Measurements from ENCODE around the gene LIN37. TPM values are rescaled to one million over a fixed set of nuclear protein-coding genes. Genes with fewer than 3 reads are reported as not detected.

The LIN37 gene
- total RNA-seq, 1 experiment from 2014 or later, result 10.1 TPM

DNA sequence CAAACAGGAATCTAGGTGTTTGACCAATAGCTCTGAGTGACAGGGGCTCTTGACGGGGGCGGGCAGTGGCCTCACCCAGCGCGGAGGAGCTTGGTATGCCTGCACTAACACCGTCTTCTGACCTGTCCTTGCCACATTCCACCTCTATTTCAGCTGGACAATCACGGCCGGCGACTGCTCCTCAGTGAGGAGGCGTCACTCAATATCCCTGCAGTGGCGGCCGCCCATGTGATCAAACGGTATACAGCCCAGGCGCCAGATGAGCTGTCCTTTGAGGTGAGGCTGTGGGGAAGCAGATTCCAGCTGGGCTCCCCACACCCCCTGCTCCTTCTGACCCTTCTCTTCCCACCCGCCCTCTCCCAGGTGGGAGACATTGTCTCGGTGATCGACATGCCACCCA is 31.7 kb downstream of the LIN37 start:
- RAD21 ChIA-PET (ENCODE audit: low non-redundant PET in 1 of 2, low total read pairs in 2 of 2, uncharacterized antibody in 2 of 2, unreplicated experiment in 2 of 2), result no interaction called here
- Histone ChIP-seq H3K27ac (ENCODE audit: low read depth, low read length) (no peak overlapping the region), H4K20me1 (ENCODE audit: insufficient read depth) (no peaks in the 10 kb centered on the region), H3K79me2 (ENCODE audit: insufficient read depth, low read length) (0 out of 2 replicates have a peak, but pooled peaks cover 3% of the 10 kb centered on the region), H3K27me3 (ENCODE audit: insufficient read depth, low read length) (no peaks in the 10 kb centered on the region), H3K4me3 (replicated peaks in 1 of 2; ENCODE audit: low read depth in 1 of 2, low read length in 2 of 2) (no peak overlapping the region), H3K9ac (ENCODE audit: low read length) (no peak overlapping the region), H3K36me3 (ENCODE audit: control insufficient read depth in 1 of 2, insufficient read depth in 2 of 2, low read length in 2 of 2) (peaks cover 0 to 4% of the 10 kb centered on the region in 2 experiments; a peak in 2 of 4 replicates), H2AFZ (ENCODE audit: low read depth, low read length, poor library complexity, severe bottlenecking) (no peak overlapping the region), H3K4me2 (ENCODE audit: low read length) (no peak overlapping the region), H3K9me2 (ENCODE audit: insufficient read depth) (no peaks in the 10 kb centered on the region), H3K4me1 (ENCODE audit: control insufficient read depth in 1 of 2, insufficient read depth in 2 of 2, low read length in 2 of 2) (peaks cover 3 to 9% of the 10 kb centered on the region in 2 experiments; a peak in 3 of 4 replicates), H3K9me3 (ENCODE audit: control insufficient read depth in 1 of 2, insufficient read depth in 1 of 2, low read depth in 1 of 2, low read length in 2 of 2) (no peaks in the 10 kb centered on the region)
- TF ChIP-seq TCF7L2 (IDR thresholded peaks at IDR 0.05; ENCODE audit: borderline replicate concordance, extremely low read depth, insufficient read depth, insufficient read length) (no peak), CEBPB (IDR thresholded peaks at IDR 0.05; ENCODE audit: low read depth) (no peak), ELF1 (IDR thresholded peaks at IDR 0.05; ENCODE audit: borderline replicate concordance, low read depth) (no peak), YY1 (IDR thresholded peaks at IDR 0.05; ENCODE audit: extremely low read depth, insufficient replicate concordance, low read depth, low read length) (no peak), SRF (IDR thresholded peaks at IDR 0.05; ENCODE audit: low read depth) (no peak), RAD21 (IDR thresholded peaks at IDR 0.05; ENCODE audit: low read depth) (no peak), SIN3A (IDR thresholded peaks at IDR 0.05; ENCODE audit: low read depth) (no peak), CBX3 (IDR thresholded peaks at IDR 0.05; ENCODE audit: low read depth) (no peak), JUND (IDR thresholded peaks at IDR 0.05) (no peak), FOSL1 (IDR thresholded peaks at IDR 0.05; ENCODE audit: low read depth) (no peak), SP1 (IDR thresholded peaks at IDR 0.05; ENCODE audit: low read depth) (no peak), POLR2A (IDR thresholded peaks at IDR 0.05; ENCODE audit: borderline replicate concordance, extremely low read depth, insufficient read depth, insufficient read length) (no peak), POLR2AphosphoS5 (IDR thresholded peaks at IDR 0.05; ENCODE audit: low read depth, low read length) (no peak), ZFX (IDR thresholded peaks at IDR 0.05) (no peak), EZH2 (IDR thresholded peaks at IDR 0.05) (no peak)
- TF ChIP-seq, protein P1, sequence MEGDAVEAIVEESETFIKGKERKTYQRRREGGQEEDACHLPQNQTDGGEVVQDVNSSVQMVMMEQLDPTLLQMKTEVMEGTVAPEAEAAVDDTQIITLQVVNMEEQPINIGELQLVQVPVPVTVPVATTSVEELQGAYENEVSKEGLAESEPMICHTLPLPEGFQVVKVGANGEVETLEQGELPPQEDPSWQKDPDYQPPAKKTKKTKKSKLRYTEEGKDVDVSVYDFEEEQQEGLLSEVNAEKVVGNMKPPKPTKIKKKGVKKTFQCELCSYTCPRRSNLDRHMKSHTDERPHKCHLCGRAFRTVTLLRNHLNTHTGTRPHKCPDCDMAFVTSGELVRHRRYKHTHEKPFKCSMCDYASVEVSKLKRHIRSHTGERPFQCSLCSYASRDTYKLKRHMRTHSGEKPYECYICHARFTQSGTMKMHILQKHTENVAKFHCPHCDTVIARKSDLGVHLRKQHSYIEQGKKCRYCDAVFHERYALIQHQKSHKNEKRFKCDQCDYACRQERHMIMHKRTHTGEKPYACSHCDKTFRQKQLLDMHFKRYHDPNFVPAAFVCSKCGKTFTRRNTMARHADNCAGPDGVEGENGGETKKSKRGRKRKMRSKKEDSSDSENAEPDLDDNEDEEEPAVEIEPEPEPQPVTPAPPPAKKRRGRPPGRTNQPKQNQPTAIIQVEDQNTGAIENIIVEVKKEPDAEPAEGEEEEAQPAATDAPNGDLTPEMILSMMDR (IDR thresholded peaks at IDR 0.05 in 2 of 3, conservative IDR thresholded peaks at IDR 0.05 in 1 of 3; ENCODE audit: borderline replicate concordance in 1 of 3, insufficient read depth in 1 of 3, low read depth in 2 of 3, low read length in 2 of 3), result no peak
- TF ChIP-seq, protein P2, sequence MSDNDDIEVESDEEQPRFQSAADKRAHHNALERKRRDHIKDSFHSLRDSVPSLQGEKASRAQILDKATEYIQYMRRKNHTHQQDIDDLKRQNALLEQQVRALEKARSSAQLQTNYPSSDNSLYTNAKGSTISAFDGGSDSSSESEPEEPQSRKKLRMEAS (IDR thresholded peaks at IDR 0.05), result no peak
- TF ChIP-seq, protein P3, sequence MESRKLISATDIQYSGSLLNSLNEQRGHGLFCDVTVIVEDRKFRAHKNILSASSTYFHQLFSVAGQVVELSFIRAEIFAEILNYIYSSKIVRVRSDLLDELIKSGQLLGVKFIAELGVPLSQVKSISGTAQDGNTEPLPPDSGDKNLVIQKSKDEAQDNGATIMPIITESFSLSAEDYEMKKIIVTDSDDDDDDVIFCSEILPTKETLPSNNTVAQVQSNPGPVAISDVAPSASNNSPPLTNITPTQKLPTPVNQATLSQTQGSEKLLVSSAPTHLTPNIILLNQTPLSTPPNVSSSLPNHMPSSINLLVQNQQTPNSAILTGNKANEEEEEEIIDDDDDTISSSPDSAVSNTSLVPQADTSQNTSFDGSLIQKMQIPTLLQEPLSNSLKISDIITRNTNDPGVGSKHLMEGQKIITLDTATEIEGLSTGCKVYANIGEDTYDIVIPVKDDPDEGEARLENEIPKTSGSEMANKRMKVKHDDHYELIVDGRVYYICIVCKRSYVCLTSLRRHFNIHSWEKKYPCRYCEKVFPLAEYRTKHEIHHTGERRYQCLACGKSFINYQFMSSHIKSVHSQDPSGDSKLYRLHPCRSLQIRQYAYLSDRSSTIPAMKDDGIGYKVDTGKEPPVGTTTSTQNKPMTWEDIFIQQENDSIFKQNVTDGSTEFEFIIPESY (IDR thresholded peaks at IDR 0.05; ENCODE audit: extremely low read depth, insufficient replicate concordance, low read length), result no peak
- TF ChIP-seq, protein P4, sequence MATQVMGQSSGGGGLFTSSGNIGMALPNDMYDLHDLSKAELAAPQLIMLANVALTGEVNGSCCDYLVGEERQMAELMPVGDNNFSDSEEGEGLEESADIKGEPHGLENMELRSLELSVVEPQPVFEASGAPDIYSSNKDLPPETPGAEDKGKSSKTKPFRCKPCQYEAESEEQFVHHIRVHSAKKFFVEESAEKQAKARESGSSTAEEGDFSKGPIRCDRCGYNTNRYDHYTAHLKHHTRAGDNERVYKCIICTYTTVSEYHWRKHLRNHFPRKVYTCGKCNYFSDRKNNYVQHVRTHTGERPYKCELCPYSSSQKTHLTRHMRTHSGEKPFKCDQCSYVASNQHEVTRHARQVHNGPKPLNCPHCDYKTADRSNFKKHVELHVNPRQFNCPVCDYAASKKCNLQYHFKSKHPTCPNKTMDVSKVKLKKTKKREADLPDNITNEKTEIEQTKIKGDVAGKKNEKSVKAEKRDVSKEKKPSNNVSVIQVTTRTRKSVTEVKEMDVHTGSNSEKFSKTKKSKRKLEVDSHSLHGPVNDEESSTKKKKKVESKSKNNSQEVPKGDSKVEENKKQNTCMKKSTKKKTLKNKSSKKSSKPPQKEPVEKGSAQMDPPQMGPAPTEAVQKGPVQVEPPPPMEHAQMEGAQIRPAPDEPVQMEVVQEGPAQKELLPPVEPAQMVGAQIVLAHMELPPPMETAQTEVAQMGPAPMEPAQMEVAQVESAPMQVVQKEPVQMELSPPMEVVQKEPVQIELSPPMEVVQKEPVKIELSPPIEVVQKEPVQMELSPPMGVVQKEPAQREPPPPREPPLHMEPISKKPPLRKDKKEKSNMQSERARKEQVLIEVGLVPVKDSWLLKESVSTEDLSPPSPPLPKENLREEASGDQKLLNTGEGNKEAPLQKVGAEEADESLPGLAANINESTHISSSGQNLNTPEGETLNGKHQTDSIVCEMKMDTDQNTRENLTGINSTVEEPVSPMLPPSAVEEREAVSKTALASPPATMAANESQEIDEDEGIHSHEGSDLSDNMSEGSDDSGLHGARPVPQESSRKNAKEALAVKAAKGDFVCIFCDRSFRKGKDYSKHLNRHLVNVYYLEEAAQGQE (IDR thresholded peaks at IDR 0.05; ENCODE audit: low read depth), result no peak
- TF ChIP-seq, protein P5, sequence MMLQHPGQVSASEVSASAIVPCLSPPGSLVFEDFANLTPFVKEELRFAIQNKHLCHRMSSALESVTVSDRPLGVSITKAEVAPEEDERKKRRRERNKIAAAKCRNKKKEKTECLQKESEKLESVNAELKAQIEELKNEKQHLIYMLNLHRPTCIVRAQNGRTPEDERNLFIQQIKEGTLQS (IDR thresholded peaks at IDR 0.05), result no peak
- CTCF ChIA-PET, result no interaction called here
- intact Hi-C loops (cut with micrococcal nuclease), result no loop called here
- POLR2A ChIA-PET, result no interaction called here
- no peak for DNase-seq (ENCODE audit: low read depth, low spot score)
- no peak for ATAC-seq
- no TSS peak for BruUV-seq (replicated peaks)

All from HCT116 (cell line).